DMS53 treated with DMSO at 0.1 percent for 48 hours (cell line): ENCODE results near the gene C3orf20.

ENCODE experiments used
- DNase-seq: peaks from one replicate; lab custom pipeline; 2025; ENCODE audit not compliant: unreplicated experiment; lab: John Stamatoyannopoulos, UW

Gene C3orf20

DNA sequence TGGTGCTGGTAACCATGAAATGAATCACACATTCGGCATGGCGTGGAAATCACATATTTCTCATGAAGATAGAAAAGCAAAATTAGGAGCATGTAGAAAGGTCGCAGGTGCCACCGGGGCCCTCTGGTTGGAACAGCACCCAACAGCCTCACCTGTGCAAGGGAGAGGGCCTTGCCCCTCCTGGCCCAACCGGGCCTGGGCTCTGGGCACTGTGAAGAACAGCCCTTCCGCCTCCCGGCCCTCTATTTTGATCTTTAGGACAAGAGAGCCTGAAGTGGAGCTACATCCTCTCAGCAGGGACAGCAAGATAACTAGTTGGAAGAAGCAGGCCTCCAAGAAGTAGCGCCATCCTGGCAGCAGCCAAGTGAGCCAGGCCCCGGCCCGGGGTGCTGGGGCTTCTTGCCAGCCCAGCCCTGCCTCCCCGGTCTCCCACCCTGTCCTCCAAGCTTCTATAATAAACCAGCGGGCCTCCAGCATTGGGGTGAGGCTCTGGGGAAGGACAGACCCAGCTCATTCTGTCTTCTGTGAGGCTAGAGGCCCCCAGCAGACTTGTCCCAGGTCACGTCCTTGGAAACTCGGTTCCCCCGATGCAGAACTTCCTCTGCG, 97.7 kb downstream of the C3orf20 start:
- DNase-seq, result no peak

DNA sequence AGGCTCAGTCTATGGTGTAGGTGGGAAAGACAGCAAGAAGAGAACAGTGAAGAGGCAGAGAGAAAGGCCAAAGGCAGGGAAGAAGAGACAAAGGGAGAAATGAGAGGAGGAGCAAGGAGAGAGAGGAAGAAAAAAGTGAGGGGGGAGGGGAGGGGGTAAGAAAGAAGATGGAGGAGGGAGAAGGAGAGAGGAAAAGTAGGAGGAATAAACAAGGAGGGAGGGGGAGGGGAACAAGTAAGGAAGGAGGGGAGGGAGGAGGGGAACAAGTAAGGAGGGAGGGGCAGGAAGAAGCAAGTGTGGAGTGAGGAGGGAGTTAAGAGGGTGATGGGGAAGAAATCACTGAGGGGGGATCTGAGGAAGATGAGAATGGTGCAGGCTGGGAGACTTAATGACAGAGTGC, 98.3 kb downstream of the C3orf20 start:
- DNase-seq, result no peak

DNA sequence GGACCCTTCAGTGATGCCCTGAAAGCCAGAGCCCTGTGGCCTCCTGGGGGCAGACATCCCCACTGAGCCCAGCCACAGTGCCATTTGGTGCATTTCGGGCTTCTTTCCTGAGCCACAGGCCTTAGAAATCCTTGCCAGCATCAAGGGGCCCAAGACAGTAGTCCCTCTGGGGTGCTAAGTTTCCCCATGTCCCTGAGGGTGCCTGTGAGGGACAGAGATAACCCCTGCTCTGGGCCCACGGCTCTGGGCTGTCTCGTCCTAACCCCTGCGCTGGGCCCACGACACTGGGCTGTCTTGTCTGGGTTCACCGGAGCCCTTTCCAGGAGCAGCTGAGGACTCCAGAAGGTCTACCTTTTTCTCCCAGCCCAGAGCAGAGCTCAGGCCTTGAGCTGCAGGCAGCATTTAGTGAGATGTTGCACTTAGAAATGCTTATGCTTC, 98.8 kb downstream of the C3orf20 start:
- DNase-seq, result no peak

DNA sequence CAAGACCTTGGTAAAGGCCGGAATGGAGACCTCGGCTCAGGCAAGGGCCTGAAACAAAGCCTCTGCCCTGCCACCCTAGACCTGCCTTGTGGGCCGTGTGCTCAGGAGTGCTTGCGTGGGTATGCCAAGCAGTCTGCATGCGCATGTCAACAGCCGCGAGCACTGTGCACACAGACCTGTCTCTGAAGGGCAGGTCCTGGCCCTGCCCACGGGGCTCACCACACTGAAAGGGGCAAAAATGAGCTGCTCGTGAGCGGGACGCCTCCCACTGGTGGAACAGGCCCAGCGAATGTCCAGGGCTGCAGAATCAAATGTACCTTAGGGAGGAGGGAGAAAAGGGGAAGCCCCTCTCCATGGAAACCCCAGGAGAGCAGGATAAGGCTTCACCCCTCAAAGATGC, 99.5 kb downstream of the C3orf20 start:
- DNase-seq, result no peak

DNA sequence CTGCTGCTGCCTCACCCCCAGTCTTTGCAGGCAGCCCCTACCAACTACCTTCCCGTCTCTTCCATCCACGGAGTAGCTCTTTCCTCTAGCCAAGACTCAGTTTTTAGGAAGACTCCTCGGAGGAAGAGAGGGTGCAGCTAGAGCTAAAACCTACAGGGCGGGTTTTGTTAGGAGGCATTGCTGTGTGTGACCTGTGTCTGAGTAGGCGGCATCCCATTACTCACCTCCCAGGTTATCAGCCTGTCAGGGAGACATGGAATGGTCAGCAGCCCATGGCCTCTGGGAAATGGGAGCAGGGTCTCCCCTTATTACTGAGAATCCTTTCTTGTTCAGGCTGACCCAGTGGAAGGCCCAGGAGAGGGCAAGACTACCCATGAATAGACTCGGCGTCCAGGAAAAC, 100.1 kb downstream of the C3orf20 start:
- DNase-seq, result no peak

DNA sequence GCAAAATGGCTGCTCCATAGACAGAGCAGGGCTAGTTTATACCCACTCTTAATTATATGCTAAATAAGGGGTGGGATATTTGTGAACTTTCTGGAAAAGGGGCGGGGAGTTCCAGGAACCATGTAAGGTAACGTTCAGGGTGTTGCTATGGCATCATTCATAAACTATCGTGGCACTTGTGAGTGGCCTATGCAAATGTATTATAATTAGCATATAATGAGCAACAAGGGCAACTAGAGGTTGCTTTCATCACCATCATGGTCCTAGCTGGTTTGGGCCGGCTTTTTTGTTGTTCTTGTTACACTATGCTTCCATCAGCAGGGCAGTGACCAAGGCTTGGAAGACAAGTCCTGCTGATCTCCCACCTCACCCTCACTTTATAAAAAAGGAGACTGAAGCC, 100.6 kb downstream of the C3orf20 start:
- no peak for DNase-seq

DNA sequence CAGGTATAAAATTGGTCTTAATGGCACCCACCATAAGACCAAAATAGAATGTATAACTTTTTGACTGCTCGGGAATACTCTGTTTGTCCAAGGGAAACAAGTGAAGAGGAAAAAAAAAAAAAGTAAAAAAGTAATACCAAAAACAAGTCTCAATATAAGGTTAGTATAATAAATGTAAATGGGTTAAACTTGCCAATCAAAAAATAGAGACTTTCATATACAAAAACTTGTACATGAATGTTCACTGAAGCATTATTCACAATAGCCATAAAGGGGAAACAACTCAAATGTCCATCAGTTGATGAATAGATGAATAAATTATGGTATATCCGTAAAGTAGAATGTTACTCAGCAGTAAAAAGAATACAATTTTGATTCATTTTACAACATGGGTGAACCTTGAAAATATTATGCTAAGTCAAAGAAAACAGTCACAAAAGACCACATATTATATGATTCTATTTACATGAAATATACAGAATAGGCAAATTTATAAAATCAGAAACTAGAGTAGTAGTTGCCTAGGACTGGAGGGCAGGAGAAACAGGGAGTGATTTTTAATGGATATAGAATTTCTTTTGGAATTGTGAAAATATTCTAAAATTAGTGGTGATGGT, 104.2 kb downstream of the C3orf20 start:
- no peak for DNase-seq

DNA sequence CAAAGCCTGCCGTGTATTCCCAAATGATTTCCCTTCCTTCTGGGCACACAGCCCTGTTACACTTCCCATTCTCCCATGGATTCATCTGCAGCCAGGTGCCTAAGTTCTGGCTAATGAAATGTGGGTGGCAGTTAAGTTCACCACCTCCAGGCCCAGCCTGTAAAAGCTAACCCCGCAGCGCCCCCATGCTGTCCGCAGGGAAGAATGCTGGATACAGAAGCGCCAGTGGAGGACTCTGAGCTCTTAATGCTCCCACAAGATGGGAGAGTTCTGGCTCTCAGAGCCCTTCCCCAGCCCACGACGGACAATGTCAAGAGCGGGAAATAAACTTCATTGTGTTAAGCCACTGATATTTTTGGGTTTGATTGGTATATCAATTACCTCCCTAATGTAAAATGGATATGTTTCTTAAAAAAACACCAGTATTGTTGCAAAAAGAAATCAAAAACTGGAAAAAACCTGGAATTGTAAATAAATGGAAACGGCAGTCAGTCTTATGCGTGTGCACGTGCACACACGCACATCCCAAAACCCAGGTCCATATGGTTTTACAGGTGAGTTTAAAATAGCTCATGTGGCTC, 106.1 kb downstream of the C3orf20 start:
- peak; percentile 49 for DNase-seq

DNA sequence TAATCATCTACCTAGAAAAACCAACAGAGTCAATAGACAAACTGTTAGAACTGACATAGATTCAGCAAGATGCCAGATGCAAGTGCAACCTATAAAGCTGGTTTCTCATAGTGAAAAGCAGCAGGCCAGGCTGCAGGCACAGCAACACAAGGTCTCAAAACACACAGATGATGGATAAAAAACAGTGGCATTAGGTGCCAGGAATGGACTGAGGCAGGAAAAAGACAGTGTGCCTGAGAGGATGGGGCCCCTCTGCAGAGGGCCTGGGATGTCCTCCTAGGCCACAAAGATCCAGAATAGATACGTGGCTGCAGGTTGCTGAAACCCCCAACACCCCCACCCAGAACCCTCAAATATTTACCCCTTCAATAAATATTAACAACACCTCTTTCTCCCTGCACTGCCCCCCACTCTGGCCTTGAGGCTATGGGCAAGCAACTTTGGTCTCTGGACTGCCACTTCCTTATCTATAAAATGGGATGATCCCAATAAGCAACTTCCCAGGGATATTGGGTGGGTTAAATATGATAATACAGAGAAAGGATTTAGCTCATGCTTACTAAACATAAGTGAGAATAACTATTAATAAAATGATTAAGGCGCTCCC, 108.6 kb downstream of the C3orf20 start:
- DNase-seq, result no peak

DNA sequence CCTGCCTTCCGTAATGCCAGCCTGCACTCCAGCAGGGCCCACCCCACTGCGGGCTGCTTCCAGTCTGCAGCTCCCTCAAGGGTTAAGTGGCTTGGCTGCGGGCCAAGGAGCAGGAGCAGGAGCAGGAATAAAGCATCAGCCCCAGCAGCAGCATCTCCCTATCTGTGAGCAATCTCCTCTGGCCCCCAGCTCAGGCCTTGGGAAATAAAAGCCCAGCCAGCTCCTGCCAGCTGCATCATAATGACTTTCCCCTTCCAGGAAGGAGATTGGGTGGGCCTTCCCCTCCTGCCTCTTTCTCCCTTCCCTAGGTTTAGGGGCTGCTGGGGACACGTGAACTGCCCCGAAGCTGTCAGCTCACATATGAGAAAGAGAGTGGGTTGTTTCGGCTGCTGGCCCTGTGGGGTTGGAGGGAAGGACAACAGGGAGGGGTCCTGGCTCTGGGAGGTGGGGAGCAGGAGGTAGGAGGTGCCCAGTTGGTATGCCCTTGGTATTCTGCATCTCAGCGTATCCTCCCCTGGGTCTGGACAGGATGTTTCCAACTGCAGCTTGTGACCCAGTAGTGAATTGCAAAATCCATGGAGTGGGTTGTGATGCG, 109.2 kb downstream of the C3orf20 start:
- no peak for DNase-seq

DNA sequence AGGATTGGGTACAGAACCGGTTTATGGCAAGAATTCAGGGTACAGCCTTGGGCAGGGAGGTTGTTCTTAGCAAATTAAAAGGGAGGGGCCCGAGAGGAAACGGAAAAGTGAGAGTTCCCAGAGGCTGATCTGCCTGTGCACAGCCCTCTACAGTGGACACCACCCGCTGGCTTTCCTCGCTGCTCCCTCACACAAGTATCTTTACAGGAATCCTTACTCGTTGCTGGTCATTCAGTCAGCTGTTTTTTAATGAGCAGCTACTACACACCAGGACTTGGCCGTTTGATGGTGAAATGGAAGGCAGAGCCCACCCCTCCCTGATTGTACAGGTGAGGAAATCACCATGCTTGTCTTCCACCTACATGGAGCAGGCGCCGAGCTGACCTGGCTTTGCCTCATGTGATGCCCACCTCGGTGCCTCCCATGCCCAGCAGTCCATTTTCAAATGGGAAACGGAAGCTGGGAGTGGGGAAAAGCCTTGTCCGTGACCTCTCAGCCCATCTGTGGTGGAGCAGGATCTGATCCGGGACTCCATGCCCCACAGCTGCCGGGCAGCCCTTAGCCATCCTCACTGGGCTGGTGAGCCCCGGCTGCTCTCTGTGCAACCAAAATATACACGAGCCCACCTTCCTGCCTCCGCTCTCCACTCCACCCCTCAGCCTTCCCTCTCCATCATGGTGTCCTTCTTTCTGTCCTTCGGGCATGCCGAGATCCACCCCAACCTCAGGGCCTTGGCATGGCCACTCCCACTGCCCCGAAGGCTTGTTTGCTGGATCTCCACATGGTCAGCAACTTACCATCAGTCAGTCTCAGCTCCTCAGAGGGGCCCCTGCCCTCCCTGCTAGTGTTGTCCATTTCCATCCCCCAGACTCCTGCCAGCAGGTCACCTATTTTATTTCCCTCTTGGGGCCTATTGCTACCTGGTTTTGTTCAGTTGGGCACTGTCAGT, 110.5 kb downstream of the C3orf20 start:
- DNase-seq, result no peak

DNA sequence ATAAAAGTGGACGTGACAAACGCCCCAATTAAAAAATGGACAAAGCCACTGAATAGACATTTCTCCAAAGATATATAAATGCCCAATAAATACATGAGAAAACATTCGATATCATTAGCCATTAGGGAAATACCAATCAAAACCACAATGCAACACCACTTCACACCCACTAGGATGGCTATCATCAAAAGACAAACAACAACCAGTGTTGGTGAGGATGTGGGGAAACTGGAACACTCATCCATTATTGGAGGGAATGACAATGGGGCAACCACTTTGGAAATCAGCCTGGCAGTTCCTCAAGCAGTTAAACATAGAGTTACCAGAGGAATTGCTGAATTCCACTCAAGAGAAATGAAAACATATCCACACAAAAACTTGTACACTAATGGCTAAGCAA, 111.4 kb downstream of the C3orf20 start:
- DNase-seq, result no peak

DNA sequence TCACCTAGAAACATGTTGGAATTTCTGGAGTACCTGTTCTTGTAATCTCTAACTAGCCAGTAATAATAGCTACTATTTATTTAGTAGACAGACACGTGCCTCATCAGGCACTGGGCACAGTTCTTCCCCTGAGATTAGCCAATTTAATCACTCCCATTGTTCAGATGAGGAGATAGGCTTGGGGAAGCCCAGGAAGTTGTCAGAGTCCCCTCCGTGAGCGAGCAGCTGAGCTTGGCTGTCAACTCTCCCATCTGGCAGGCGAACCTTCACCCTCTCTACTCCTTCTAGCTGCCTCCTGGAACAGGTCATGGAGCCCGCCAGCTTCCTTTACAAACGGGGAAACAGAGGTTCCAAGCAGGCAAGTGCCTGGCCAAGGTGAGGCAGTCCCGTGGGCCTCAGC, 112.7 kb downstream of the C3orf20 start:
- DNase-seq, result no peak

DNA sequence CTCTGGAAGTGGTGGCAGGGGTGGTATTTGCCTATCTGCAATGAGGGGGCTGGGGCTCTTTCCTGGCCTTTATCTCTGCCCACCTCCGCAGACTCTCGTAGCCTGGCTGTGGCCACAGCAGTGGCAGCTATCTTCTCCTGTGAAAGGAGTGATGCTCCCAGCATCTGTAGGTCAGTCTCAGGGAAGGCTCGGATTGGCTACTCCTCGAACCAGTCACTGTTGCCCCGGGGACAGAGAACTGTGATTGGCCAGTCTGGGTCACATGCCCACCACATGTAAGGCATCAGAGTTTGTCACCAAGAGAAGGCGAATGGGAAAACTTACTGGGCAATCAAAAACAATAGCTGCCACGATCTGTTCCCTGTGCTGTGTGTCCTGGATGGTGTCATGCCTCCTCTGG, 113.7 kb downstream of the C3orf20 start:
- no peak for DNase-seq

DNA sequence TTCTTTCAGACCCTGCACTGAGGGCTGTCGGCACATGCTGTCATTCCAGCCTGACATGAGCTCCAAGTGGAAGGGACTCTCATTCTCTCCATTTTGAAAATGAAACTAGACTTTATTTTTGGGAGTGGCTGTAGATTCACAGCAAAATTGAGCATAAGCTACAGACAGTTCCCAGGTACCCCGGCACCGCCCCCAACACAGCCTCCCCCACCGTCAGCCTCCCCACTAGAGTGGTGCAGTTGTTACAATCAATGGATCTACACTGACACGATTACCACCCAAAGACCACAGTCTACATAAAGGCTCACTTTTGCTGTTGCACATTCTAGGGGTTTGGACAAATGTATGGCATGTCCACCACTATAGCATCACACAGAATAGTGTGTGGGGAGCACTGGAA, 114.3 kb downstream of the C3orf20 start:
- no peak for DNase-seq

DNA sequence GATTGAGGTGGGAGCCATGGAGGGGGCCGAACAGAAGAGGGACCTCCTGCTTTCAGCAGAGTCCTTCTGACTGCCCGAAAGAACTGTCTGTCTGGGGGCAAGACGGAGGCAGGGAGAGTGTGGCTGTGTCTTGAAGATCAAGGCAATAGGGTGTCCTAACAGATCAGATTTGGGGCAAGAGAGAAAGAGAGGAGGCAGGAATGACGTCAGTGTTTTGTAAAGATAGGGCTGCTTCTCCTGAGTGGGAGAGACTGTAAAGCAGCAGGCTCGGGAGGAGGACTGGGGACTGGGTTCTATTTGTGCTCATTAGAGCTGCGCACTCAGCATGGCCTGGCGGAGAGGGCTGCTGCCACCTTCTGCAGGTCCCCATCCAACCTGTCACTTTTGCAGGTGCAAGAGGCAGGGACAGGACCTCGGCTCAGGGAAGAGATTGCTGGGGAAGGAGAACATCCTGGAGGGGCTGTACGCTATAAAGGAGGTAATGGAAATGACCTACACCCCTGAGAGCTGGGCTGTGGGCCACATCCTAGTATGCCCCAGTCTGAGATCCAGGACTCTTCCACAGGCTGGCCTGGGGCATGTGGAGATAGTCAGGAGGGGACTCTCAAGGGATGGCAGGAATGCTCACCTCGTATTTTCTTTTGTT, 114.8 kb downstream of the C3orf20 start:
- DNase-seq, result no peak

DNA sequence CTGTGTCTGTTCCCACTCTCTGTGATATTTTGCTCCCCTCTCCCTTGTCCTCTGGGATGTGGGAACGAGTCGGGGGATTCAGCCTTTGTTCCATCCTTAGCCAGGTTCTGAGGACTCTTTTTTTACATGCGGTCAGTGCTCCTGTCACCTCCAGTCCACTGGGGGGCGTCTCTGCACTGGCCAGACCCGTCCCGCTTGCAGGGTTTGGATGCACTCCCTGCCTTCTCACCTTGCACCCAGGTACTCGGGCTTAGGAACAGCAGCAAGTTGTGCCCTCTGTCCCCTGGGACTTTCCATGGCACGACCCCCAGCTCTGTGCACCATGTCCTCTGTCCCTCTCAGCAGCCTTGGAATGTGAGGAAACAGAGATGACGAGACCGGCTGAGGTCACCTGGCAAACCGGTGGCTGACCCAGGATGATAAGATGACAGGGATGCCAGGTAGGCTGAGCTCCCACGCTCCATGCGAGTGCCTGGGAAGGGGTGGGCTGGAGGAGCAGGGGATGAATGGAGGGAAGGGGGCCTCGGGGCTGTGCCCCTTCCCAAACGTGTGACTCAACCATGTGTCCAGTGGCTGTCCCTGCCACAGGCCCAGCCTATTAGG, 116.5 kb downstream of the C3orf20 start:
- DNase-seq, result peak; percentile 0

DNA sequence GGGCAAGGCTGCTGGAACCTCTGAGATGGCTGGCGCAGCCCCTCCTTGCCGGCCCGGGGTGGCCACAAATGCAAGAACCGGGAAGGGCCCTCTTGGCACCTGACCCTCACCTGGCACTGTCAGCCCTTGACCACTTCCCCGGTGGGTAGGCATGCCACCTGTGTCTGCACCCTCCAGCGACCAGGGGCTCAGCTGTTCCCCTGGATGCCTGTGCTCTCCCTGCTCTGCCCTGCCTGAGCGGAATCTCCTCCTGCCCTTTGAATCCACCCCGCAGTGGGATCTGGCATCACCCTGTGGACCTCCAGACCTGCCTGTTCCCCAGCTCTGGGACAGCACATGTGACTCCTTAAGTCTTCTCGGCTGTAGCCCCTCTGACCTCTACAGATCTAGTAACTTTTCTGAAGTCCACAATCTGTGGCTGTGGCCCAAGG, 117.8 kb downstream of the C3orf20 start:
- no peak for DNase-seq

DNA sequence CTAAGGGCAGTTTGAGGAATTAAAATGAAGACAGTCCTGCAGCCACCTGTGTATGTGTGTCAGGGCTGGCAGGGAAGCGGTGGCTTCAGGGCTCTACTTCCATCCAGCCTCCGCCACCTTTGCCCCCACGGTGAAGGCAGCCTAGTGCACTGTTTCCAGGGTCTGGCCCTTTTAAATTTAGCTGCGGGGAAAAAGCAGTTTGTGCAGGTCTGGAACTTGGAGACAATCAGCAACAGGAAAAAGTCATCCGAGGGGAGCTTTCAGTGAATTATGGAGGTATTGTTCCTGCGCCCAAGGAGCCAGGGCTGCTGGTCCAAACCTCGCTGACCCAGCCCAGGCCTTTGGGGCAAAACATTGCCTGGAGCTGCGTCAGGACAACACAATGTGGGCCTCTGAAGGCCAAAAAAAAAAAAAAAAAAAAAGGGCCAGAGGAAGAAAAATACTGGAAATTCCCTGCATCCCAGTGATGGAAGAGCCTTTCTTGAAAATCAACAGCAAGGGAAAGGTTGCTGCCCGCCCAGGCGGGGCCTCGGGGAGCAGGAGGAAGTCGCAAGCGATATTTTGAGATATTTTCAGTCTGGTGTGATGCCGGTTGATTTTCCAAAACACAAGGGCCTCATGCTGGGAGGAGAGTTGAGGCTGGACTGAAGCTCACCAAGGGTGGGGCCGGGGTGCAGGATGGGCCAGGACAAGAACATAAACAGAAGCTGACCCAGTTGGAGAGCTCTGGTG, 118.4 kb downstream of the C3orf20 start:
- no peak for DNase-seq
